HL-60 (cell line): ENCODE measurements around the gene TRAPPC3L.

Experiments used
- DNase-seq, 2 experiments: peaks; one replicate each; pipeline ENCODE4 v3.0.0-alpha.2; 2010 to 2020; ENCODE audit warnings: low read depth in 1 of 2, low spot score in 1 of 2
- H3K27ac ChIP-seq: fragments of 250-450 bp; sonication (Bioruptor Pico); replicated peaks from 2 replicates; pipeline ENCODE4 v1.5.1; 2020; ENCODE audit warnings: mild to moderate bottlenecking, moderate library complexity
- H3K27me3 ChIP-seq: fragments of 250-450 bp; sonication (Bioruptor Pico); 2 replicates; pipeline ENCODE4 v1.5.1; 2021; ENCODE audit warnings: mild to moderate bottlenecking, moderate library complexity; ENCODE audit not compliant: insufficient read depth, poor library complexity, severe bottlenecking
- H3K4me3 ChIP-seq: replicated peaks from 2 replicates; pipeline ENCODE4 v1.5.1; 2011; ENCODE audit warnings: mild to moderate bottlenecking, control low read depth, low read length; ENCODE audit not compliant: insufficient read depth
- CTCF ChIP-seq: IDR thresholded peaks from one replicate; pipeline ENCODE4 v1.5.1; 2011; ENCODE audit warnings: low read length, control low read depth, inconsistent platforms; ENCODE audit not compliant: insufficient read depth
- GABPA ChIP-seq: IDR thresholded peaks from 2 replicates; pipeline ENCODE4 v1.6.1; 2012; ENCODE audit warnings: low read depth
- POLR2AphosphoS5 ChIP-seq: IDR thresholded peaks from 2 replicates; pipeline ENCODE4 v1.6.1; 2012; ENCODE audit warnings: low read depth
- REST ChIP-seq: IDR thresholded peaks from 2 replicates; pipeline ENCODE4 v1.6.1; 2012; ENCODE audit warnings: low read depth; ENCODE audit not compliant: insufficient replicate concordance
- SPI1 ChIP-seq: IDR thresholded peaks from 2 replicates; pipeline ENCODE4 v1.6.1; 2012; ENCODE audit warnings: low read depth, mild to moderate bottlenecking, borderline replicate concordance

Gene TRAPPC3L

GRCh38 chr6:116515141-116515540 lies 30.3 kb downstream of the TRAPPC3L start:
- no peak overlapping the region for H3K4me3 ChIP-seq
- no peak overlapping the region for H3K27ac ChIP-seq
- no peaks in the 10 kb centered on the region for H3K27me3 ChIP-seq
- no peak for TF ChIP-seq REST
- TF ChIP-seq SPI1, result no peak
- TF ChIP-seq POLR2AphosphoS5, result no peak
- TF ChIP-seq CTCF, result no peak
- no peak for TF ChIP-seq GABPA
- DNase-seq, result no peak

- Histone ChIP-seq H3K27ac (no peak overlapping the region), H3K4me3 (no peak overlapping the region), H3K27me3 (no peaks in the 10 kb centered on the region)
- TF ChIP-seq SPI1 (peak; percentile 92), GABPA (no peak)
- peak in 1 of 2 experiments; percentile 38 for DNase-seq
Observed at GRCh38 chr6:116514111-116514510, 31.4 kb downstream of the TRAPPC3L start.

- Histone ChIP-seq H3K27me3 (no peaks in the 10 kb centered on the region), H3K4me3 (no peak overlapping the region), H3K27ac (no peak overlapping the region)
- no peak for DNase-seq
- TF ChIP-seq POLR2AphosphoS5, result no peak
- no peak for TF ChIP-seq CTCF
- no peak for TF ChIP-seq SPI1
- no peak for TF ChIP-seq REST
- no peak for TF ChIP-seq GABPA
Observed at GRCh38 chr6:116513224-116513875, 32.1 kb downstream of the TRAPPC3L start.

GRCh38 chr6:116512734-116513133 lies 32.8 kb downstream of the TRAPPC3L start:
- no peak overlapping the region for H3K27ac ChIP-seq
- no peak for TF ChIP-seq CTCF
- TF ChIP-seq GABPA, result no peak
- TF ChIP-seq REST, result no peak
- no peak for TF ChIP-seq POLR2AphosphoS5
- no peak for TF ChIP-seq SPI1
- H3K4me3 ChIP-seq, result no peak overlapping the region
- no peak for DNase-seq
- no peaks in the 10 kb centered on the region for H3K27me3 ChIP-seq
